Measurements from ENCODE around the gene CXCR5.
A peak's percentile ranks its signal among the peaks of the same experiment; 100 is the strongest.

CXCR5 gene

DNA sequence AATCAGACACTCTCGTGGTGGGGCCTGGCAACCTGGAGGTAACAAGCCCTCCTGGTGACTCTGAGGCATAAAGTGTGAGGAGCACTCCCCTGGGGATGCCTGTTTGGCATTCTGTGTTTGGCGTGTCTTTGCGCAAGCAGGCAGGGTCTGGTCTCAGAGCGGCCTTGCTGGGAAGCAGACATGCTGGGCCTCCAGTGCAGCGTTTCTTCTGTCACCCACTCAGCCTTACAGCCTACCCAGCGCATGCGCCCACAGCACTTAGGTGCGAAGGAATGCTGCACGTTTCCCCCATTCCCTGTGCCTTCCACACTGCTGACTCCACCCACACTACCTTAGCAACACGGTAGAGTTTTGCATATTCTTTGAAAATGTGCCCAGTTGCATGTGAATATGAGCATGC, 7.4 kb upstream of the CXCR5 start:
- DNase-seq (ENCODE audit: low spot score): no peak

DNA sequence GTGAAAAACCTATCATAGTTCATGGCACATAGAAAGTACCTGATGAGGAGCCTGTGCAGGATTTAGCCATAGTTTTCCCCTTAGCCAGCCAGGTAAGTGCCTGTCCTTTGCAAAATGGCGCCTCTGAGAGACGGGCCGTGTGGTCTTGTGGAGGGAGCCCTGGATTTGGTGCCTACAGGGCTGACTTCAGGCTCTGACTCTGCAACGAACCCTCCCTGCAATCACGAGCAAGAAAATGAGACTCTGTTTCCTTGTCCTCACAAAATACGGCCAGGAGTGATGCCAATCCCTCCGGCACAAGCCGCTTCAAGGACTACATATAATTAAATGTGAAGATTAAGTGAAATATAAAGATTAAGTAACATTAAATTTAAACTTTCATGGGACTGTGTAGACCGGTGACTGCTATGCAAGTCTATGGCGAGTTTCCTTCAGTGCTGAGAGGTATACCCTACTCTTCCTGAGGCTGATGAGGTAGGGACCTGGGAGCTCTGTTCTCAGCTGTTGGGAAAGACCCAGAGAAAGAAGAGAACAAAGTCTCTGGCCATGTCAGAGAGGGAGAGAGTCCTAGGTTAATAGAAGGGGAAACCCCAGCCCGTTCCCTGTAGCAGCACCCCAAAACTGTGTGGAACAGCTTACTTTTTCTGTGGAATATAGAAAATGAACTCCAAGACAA, 6.1 kb upstream of the CXCR5 start:
- no peak for DNase-seq (ENCODE audit: low spot score)

GRCh38 chr11:118878163-118878563, 5.5 kb upstream of the CXCR5 start:
- no peak for DNase-seq (ENCODE audit: low spot score)

DNA sequence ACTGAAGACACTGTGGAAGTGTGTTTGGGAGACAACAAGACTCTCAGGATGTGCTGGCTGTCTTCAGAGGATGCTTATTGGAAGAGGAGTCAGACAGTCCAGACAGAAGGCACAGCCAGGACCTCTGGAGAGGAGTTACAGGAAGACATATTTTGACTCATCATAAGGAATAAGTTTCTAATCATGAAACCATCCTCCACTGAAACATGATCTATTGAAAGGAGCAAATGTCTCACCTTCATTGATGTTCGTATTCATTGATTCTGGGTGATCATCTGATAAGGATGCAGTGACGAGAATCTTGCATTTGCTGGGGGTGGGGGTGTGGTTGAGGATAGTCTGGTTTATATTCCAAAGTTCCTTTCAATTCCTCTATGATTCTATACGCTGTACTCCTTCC, 2.5 kb upstream of the CXCR5 start:
- no peak for DNase-seq (ENCODE audit: low spot score)

DNA sequence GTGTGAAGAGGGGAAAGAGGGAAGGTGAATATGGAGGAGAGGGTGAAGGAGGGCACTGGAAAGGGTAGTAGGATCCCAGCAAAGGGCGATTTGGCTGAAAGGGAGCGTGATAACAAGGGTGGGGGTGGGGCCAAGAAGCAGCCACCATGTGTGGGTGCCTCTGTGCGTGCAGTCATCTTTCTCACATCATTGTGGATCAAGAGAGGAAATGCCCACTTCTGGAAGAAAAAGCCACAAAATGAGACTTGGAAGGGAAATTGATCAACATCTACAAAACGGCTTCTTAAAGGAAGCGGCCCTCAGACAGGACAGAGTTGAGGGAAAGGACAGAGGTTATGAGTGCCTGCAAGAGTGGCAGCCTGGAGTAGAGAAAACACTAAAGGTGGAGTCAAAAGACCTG, 1.2 kb upstream of the CXCR5 start:
- DNase-seq (ENCODE audit: low spot score): no peak

DNA sequence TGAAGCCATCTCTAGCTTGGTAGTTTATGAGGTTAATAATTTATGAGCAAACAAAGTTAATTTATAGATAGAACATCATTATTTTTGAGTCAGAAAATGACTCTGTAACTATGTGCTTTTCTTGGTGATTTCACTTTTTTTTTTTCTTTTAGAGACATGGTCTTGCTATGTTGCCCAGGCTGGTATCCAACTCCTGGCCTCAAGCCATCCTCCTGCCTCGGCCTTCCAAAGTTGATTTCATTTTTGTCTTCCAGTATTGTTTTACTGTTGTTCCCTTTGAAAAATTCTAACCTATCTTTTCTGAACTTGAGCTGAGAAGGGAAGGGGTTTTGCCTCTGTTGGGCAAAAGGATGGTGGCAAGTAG, 706 bp upstream of the CXCR5 start:
- no peak for DNase-seq (ENCODE audit: low spot score)

GRCh38 chr11:118884875-118885274, 1.2 kb downstream of the CXCR5 start:
- no peak for DNase-seq (ENCODE audit: low spot score)

- DNase-seq (ENCODE audit: low spot score): no peak
Measured at GRCh38 chr11:118885319-118885718, 1.6 kb downstream of the CXCR5 start.

- DNase-seq (ENCODE audit: low spot score): no peak
Measured at GRCh38 chr11:118885831-118886565, 2.3 kb downstream of the CXCR5 start.

DNA sequence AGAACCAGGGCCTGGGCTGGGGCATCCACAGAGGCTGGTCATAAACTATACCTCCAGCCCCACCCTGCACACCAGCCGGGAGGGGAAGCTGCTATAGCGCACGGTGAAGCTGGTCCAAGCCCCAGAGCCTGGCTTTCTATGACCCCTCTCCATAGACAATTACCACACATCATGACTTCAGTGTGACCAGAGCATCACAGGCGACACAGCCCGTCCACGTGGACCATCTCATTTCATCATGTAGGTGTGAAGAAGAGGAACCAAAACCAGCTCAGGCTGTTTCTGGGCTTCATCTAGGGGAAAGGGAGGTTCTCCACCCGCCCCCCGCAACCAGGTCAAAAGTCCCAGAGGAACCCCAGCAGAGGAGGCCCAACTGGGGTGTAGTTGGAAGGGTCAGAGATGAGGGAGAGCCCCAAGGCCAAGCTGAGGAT, 3.0 kb downstream of the CXCR5 start:
- peak; percentile 49 for DNase-seq (ENCODE audit: low spot score)

GRCh38 chr11:118887206-118887605, 3.5 kb downstream of the CXCR5 start:
- no peak for DNase-seq (ENCODE audit: low spot score)

GRCh38 chr11:118888398-118888797, 4.7 kb downstream of the CXCR5 start:
- no peak for DNase-seq (ENCODE audit: low spot score)

GRCh38 chr11:118889797-118890196, 6.1 kb downstream of the CXCR5 start:
- no peak for DNase-seq (ENCODE audit: low spot score)

- peak; percentile 47 for DNase-seq (ENCODE audit: low spot score)
Measured at GRCh38 chr11:118892514-118892913, 8.8 kb downstream of the CXCR5 start.

- DNase-seq (ENCODE audit: low spot score): no peak
Measured at GRCh38 chr11:118892964-118893363, 9.3 kb downstream of the CXCR5 start.

GRCh38 chr11:118893662-118894061, 10.0 kb downstream of the CXCR5 start:
- DNase-seq (ENCODE audit: low spot score): no peak

DNA sequence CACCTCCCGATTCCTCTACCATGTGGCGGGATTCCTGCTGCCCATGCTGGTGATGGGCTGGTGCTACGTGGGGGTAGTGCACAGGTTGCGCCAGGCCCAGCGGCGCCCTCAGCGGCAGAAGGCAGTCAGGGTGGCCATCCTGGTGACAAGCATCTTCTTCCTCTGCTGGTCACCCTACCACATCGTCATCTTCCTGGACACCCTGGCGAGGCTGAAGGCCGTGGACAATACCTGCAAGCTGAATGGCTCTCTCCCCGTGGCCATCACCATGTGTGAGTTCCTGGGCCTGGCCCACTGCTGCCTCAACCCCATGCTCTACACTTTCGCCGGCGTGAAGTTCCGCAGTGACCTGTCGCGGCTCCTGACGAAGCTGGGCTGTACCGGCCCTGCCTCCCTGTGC, 10.5 kb downstream of the CXCR5 start:
- DNase-seq (ENCODE audit: low spot score): no peak

DNA sequence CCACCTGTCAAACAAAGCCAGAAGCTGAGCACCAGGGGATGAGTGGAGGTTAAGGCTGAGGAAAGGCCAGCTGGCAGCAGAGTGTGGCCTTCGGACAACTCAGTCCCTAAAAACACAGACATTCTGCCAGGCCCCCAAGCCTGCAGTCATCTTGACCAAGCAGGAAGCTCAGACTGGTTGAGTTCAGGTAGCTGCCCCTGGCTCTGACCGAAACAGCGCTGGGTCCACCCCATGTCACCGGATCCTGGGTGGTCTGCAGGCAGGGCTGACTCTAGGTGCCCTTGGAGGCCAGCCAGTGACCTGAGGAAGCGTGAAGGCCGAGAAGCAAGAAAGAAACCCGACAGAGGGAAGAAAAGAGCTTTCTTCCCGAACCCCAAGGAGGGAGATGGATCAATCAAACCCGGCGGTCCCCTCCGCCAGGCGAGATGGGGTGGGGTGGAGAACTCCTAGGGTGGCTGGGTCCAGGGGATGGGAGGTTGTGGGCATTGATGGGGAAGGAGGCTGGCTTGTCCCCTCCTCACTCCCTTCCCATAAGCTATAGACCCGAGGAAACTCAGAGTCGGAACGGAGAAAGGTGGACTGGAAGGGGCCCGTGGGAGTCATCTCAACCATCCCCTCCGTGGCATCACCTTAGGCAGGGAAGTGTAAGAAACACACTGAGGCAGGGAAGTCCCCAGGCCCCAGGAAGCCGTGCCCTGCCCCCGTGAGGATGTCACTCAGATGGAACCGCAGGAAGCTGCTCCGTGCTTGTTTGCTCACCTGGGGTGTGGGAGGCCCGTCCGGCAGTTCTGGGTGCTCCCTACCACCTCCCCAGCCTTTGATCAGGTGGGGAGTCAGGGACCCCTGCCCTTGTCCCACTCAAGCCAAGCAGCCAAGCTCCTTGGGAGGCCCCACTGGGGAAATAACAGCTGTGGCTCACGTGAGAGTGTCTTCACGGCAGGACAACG, 11.7 kb downstream of the CXCR5 start:
- DNase-seq (ENCODE audit: low spot score): peak; percentile 57

DNA sequence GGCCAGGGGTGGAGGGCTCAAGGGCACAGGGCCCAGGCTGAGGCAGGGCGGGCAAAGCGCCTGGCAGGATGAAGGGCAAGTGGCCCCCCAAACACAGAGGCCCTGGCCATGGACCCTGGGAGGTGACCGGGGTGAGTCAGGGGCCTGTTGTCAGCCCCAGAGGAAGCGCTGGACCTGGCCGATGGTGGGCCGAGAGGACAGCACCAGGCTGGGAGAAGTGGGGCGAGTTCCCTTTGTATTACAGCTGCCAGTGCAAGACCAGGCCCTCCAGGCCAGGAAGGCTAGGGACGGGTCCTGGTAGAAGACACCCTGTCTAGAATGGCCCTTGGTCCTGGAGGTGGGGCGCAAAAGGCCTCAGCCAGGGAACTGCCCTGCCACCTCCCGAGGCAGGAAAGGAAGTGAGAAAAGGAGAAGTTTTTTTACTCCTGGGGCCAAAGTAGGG, 12.8 kb downstream of the CXCR5 start:
- DNase-seq (ENCODE audit: low spot score): no peak

DNA sequence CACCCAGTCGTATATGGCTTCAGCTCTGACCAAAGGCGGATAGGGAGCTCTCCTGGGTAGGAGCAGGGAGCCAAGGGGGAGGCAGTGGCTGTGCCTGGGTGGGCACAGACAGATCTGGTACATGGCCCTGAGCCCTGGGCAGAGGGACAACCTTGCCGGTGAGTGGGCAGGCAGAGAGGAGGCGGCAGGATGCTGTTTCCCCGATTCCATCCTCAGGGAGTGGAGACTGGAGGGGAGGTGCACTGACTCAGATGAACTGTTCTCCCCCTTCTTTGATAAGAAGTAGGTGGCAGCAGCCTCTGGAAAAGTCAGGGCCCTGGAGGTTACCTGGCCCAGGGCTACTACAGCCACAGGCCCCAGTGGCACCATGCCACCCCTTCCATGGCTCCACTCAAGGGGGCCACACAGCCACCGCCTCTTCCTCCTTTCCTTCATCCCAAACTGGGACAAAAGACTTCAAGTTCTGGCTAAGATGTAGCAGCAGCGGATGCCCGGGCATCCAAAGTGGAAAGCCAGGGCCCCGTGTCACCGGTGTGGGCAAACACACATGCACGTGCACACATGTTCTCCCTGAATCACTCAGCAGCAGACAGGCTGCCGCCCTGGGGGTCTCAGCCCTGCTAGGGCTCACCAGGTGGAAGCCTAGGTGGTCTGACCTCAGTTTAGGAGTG, 13.4 kb downstream of the CXCR5 start:
- DNase-seq (ENCODE audit: low spot score): no peak

DNA sequence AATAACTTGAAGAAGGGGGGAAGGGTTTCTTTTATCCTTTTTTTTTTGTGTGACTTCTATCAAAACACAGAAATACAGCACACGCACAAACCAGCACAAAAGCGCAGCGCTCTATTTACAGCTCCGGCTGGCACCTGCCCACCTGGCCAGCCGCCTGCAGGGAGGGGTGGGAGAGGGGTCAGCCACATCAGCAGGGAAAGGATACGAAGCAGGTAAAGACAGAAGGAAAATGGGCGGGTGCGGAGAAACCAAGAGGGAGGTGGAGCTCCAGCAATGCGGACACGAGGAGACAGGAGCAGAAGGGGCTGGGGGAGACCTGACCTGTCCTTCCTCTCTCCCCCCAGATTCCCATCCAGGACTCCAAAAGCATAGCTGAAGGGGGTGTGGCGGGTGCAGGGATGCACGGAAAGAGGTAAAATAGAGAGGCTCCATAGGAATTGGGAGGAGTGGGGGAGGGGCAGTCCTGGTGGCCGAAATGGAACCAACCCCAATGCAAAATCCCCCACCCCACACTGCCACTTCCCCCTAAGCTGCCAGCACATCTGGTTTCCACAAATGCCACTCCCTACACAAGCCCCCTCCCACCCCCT, 14.1 kb downstream of the CXCR5 start:
- no peak for DNase-seq (ENCODE audit: low spot score)

Measured in NAMALWA (cell line).